GM12878 (cell line): ENCODE data around the gene CRAT. TPM values are rescaled to one million over a fixed set of nuclear protein-coding genes. Genes with fewer than 3 reads are reported as not detected.

Experiments used
- ATAC-seq: fragments of 200-7000 bp; cut with Tn5 transposase; 3 replicates; pipeline ENCODE4 v1.9.1; 2020; ENCODE audit warnings: mild to moderate bottlenecking, moderate library complexity
- BruUV-seq: library from RNA; stranded (reverse); fragments of 400-500 nt; replicated peaks from 2 replicates; lab custom pipeline; 2021; lab: Mats Ljungman, UMichigan
- CTCF ChIA-PET: fragments of 300-600 bp; sonication (Branson Sonifier 250); formaldehyde crosslinking; extraction: SDS; loops from one replicate; lab custom pipeline; 2021; ENCODE audit warnings: inconsistent platforms; lab: Yijun Ruan, JAX
- POLR2A ChIA-PET: fragments of 350-600 bp; formaldehyde crosslinking; extraction: SDS; loops from one replicate; lab custom pipeline; 2021; ENCODE audit warnings: inconsistent platforms; lab: Charles Lee
- RAD21 ChIA-PET: fragments of 300-600 bp; sonication (Branson Sonifier 250); formaldehyde crosslinking; loops from one replicate; lab custom pipeline; 2023; ENCODE audit warnings: antibody characterized with exemption; ENCODE audit not compliant: unreplicated experiment; lab: Charles Lee
- SMC1A ChIA-PET: fragments of 300-600 bp; sonication (Branson Sonifier 250); formaldehyde crosslinking; loops from one replicate; lab custom pipeline; 2023; ENCODE audit not compliant: unreplicated experiment, uncharacterized antibody; lab: Charles Lee
- DNase-seq: peaks from one replicate; pipeline ENCODE4 v3.0.0-alpha.2; 2011; ENCODE audit warnings: low read depth, low spot score
- FAIRE-seq: peaks from 3 replicates; lab custom pipeline; 2011; peaks lifted over from hg19 to GRCh38; lab: Jason Lieb, UNC
- H2AFZ ChIP-seq: 2 replicates; pipeline ENCODE4 v1.6.0; 2011; ENCODE audit warnings: low read depth, low read length, control low read depth; ENCODE audit not compliant: control insufficient read depth
- H3K27ac ChIP-seq: 2 replicates; pipeline ENCODE4 v1.5.1; 2011; ENCODE audit warnings: control low read depth; ENCODE audit not compliant: control insufficient read depth, insufficient read depth
- H3K27me3 ChIP-seq, 2 experiments: replicated peaks in 1 of 2; 2 replicates each; pipeline versions ENCODE4 v1.6.0 to v1.6.1; 2011; ENCODE audit warnings: low read length in 1 of 2; ENCODE audit not compliant: control insufficient read depth in 2 of 2, insufficient read depth in 2 of 2
- H3K36me3 ChIP-seq, 2 experiments: 2 replicates each; pipeline ENCODE4 v1.5.1; 2011; ENCODE audit warnings: low read length in 1 of 2; ENCODE audit not compliant: control insufficient read depth in 2 of 2, insufficient read depth in 2 of 2
- H3K4me1 ChIP-seq: 2 replicates; pipeline ENCODE4 v1.6.1; 2011; ENCODE audit warnings: mild to moderate bottlenecking, low read length, moderate library complexity, mixed read lengths; ENCODE audit not compliant: control insufficient read depth, insufficient read depth
- H3K4me2 ChIP-seq: 2 replicates; pipeline ENCODE4 v1.6.0; 2011; ENCODE audit warnings: control low read depth; ENCODE audit not compliant: control insufficient read depth, insufficient read depth
- H3K4me3 ChIP-seq: fragments of 200-600 bp; sonication (generic); 2 replicates; pipeline ENCODE4 v1.5.1; 2016
- H3K79me2 ChIP-seq: 2 replicates; pipeline ENCODE4 v1.6.0; 2011; ENCODE audit warnings: low read length; ENCODE audit not compliant: control insufficient read depth, insufficient read depth
- H3K9ac ChIP-seq: 2 replicates; pipeline ENCODE4 v1.8.0; 2011; ENCODE audit warnings: low read length, control low read depth, mixed read lengths; ENCODE audit not compliant: control insufficient read depth, insufficient read depth
- H3K9me3 ChIP-seq: replicated peaks from 3 replicates; pipeline ENCODE4 v1.5.1; 2011; ENCODE audit warnings: mild to moderate bottlenecking, low read length; ENCODE audit not compliant: control insufficient read depth, insufficient read depth
- H4K20me1 ChIP-seq: 2 replicates; pipeline ENCODE4 v1.6.0; 2011; ENCODE audit not compliant: control insufficient read depth, insufficient read depth
- CREB1 ChIP-seq: IDR thresholded peaks from 2 replicates; pipeline ENCODE4 v1.6.1; 2012; ENCODE audit warnings: low read depth, mild to moderate bottlenecking, inconsistent platforms
- CUX1 ChIP-seq: IDR thresholded peaks from 2 replicates; pipeline ENCODE4 v1.6.1; 2012; ENCODE audit warnings: improper control_type of control experiment, low read depth, low read length; ENCODE audit not compliant: insufficient replicate concordance
- EGR1 ChIP-seq, 2 experiments: IDR thresholded peaks; 1 replicate in 1 of 2; 2 replicates in 1 of 2; pipeline ENCODE4 v1.6.1; 2011 to 2012; ENCODE audit warnings: low read depth in 2 of 2, low read length in 2 of 2, borderline replicate concordance in 1 of 2, mild to moderate bottlenecking in 1 of 2, moderate library complexity in 1 of 2
- ETV6 ChIP-seq, 2 experiments: fragments of 450-650 bp in 1 of 2; IDR thresholded peaks in 1 of 2; conservative IDR thresholded peaks in 1 of 2; 2 replicates each; pipeline ENCODE4 v1.6.1; 2014; ENCODE audit warnings: antibody characterized with exemption in 1 of 2, borderline replicate concordance in 1 of 2, low read depth in 1 of 2, mild to moderate bottlenecking in 1 of 2, moderate library complexity in 1 of 2
- GATAD2B ChIP-seq: fragments of 450-650 bp; conservative IDR thresholded peaks from 2 replicates; pipeline ENCODE4 v1.6.1; 2017; ENCODE audit warnings: low read depth, mild to moderate bottlenecking, moderate library complexity
- KDM1A ChIP-seq: fragments of 200-600 bp; sonication (generic); IDR thresholded peaks from 2 replicates; pipeline ENCODE4 v1.6.1; 2016; ENCODE audit warnings: borderline replicate concordance
- KLF5 ChIP-seq: fragments of 450-650 bp; IDR thresholded peaks from 2 replicates; pipeline ENCODE4 v1.6.1; 2014; ENCODE audit warnings: mild to moderate bottlenecking; ENCODE audit not compliant: partially characterized antibody
- POLR2AphosphoS5 ChIP-seq: IDR thresholded peaks from 2 replicates; pipeline ENCODE4 v1.6.1; 2011; ENCODE audit warnings: mild to moderate bottlenecking, low read length, inconsistent platforms
- SMC3 ChIP-seq: IDR thresholded peaks from 2 replicates; pipeline ENCODE4 v1.6.1; 2011; ENCODE audit warnings: low read length, improper control_type of control experiment, borderline replicate concordance
- SUZ12 ChIP-seq: fragments of 200-600 bp; sonication (generic); IDR thresholded peaks from one replicate; pipeline ENCODE4 v1.6.1; 2018; ENCODE audit warnings: antibody characterized with exemption, mild to moderate bottlenecking; ENCODE audit not compliant: unreplicated experiment
- TCF7 ChIP-seq: IDR thresholded peaks from 2 replicates; pipeline ENCODE4 v1.6.1; 2014; ENCODE audit warnings: antibody characterized with exemption, borderline replicate concordance
- WGBS: methylation state at CpG from one replicate; pipeline ENCODE4 v1.1.6; 2016; ENCODE audit warnings: low lambda C conversion rate; ENCODE audit not compliant: insufficient replicate concordance, insufficient coverage; ENCODE audit errors: missing lambda C conversion rate; 5-methylcytosine and 5-hydroxymethylcytosine counted together
- in situ Hi-C: fragments of 300-500 bp; cut with MboI; formaldehyde crosslinking; loops from 9 replicates; pipeline ENCODE4 v1.14.3; 2018; ENCODE audit warnings: mixed read lengths
- intact Hi-C: fragments of 100-400 bp; cut with micrococcal nuclease; formaldehyde crosslinking; loops from one replicate; pipeline ENCODE4 v1.14.2; 2022; ENCODE audit not compliant: unreplicated experiment
- polyA plus RNA-seq, 11 experiments: library from polyadenylated mRNA; depleted of rRNA in 4 of 11; unstranded in 6 of 11; stranded (reverse) in 5 of 11; fragments of >200 nt; fragmentation: Nextera tagmentation in 4 of 11; fragmentation: Illumina TruSeq in 1 of 11; extraction: Ambion mirVana in 4 of 11; extraction: Trizol in 1 of 11; gene quantifications; 1 replicate in 1 of 11; 2 replicates in 10 of 11; pipeline versions ENCODE4 v1.2.1 to v1.2.3, GENCODE V29; 2011 to 2016; ENCODE audit warnings: inconsistent platforms in 2 of 11, missing spikeins in 2 of 11, low read depth in 1 of 11
- total RNA-seq, 4 experiments: library from RNA; depleted of rRNA in 3 of 4; stranded (reverse); fragments of >200 nt in 3 of 4; fragmentation: Illumina TruSeq in 1 of 4; extraction: Trizol in 1 of 4; gene quantifications; 2 replicates each; pipeline versions ENCODE4 v1.2.1 to v1.2.3, GENCODE V29; 2013 to 2021
- TF ChIP-seq, protein P1 (sequence below): fragments of 450-650 bp; IDR thresholded peaks from 2 replicates; pipeline ENCODE4 v1.6.1; 2017; ENCODE audit warnings: borderline replicate concordance

CRAT gene
- total and polyA plus RNA-seq, 10 of the 15 experiments (the other 5 are each of a cell fraction or from before 2014, with no cell fraction given) = 0.10 to 3.4 (median 1.8) TPM

DNA sequence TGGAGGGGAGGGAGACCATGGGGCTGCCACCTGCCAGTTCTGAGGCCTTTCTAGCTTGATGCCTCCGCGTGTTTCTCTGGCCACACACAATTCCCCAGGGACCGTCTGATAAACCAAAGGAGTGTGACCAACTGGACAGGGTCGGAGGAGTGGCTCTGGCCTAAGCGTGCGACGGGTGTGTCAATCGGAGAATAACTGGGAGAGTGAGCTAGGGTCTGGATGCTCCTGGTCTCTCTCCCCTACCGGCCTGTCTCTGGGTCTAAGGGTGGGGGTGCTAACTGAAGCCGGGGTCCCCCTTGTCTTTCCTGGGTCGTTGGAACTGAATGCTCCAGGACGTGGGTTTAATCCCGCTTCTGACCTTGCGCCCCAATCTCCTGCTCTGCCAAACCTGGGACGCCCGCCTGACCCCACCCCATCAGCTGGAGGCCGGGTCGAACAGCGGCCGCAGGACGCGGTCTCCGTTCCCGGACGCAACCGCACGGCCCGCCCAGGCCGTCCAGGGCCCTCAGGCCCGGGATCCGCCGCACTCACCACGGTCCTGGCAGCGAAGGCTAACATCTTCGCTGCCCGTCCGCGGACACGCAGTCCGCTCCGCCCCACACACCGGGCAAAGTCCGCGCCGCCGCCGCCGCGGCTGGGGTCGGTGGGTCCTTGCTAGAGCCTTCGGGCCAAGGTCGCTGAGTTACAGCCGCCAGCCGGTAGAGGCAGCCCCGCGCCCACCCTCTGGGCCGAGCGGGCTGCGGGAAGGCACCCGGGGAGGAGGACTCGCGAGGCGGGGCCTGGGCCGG lies 447 bp downstream of the CRAT start (continued):
- TF ChIP-seq EGR1 (IDR thresholded peaks at IDR 0.05; ENCODE audit: borderline replicate concordance in 1 of 2, low read depth in 2 of 2, low read length in 2 of 2) = no peak

DNA sequence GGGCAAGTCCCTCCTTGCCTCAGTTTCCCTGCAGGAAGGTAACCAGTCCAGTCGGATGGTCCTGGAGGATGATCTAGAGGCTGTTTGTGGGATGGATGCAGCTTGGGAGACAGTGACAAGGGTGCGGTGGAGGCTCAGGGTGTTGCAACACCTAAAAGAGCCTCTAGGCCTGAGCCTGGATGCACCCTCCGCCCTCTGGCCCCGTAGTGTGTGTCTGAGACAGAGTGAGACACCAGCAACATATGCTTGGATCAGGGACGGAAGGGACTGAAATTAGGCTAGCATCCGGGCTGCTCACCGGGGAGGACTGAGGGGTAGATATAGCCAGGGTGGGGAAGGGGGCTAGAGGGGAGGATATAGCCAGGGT lies 1.1 kb downstream of the CRAT start:
- H3K4me1 ChIP-seq = peaks cover 4% of the 10 kb centered on the region
- ChIA-PET RAD21 (no interaction called here), SMC1A (no interaction called here), CTCF (no interaction called here), POLR2A (interaction anchor here (0.5 kb wide), 1 partner anchor 486 kb away, joined by 3 read pairs; no protein-coding TSS in a partner anchor)
- WGBS = 79% methylated on average over 7 of the region's 7 CpGs
- in situ Hi-C loops = no loop called here
- ATAC-seq (no peak), DNase-seq (no peak), FAIRE-seq (no peak)
- H3K27ac ChIP-seq = no peak overlapping the region
- no peak overlapping the region for H3K9ac ChIP-seq
- BruUV-seq = no TSS peak
- no peaks in the 10 kb centered on the region for H3K36me3 ChIP-seq
- intact Hi-C loops = no loop called here
- peaks cover 18% of the 10 kb centered on the region for H3K79me2 ChIP-seq
- TF ChIP-seq ETV6 (conservative IDR thresholded peaks at IDR 0.05 in 1 of 2, IDR thresholded peaks at IDR 0.05 in 1 of 2; ENCODE audit: borderline replicate concordance in 1 of 2, low read depth in 1 of 2) (no peak), SMC3 (no peak), CREB1 (no peak), POLR2AphosphoS5 (no peak), KLF5 (no peak), TCF7 (no peak), GATAD2B (no peak), KDM1A (no peak), CUX1 (no peak), SUZ12 (no peak)
- TF ChIP-seq, protein P1, sequence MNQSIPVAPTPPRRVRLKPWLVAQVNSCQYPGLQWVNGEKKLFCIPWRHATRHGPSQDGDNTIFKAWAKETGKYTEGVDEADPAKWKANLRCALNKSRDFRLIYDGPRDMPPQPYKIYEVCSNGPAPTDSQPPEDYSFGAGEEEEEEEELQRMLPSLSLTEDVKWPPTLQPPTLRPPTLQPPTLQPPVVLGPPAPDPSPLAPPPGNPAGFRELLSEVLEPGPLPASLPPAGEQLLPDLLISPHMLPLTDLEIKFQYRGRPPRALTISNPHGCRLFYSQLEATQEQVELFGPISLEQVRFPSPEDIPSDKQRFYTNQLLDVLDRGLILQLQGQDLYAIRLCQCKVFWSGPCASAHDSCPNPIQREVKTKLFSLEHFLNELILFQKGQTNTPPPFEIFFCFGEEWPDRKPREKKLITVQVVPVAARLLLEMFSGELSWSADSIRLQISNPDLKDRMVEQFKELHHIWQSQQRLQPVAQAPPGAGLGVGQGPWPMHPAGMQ = no peak
- H2AFZ ChIP-seq = no peak overlapping the region
- H3K27me3 ChIP-seq = no peaks in the 10 kb centered on the region; a peak in 1 of 4 replicates
- H3K4me3 ChIP-seq = no peak overlapping the region
- no peaks in the 10 kb centered on the region; the same call in 2 of the 3 replicates for H3K9me3 ChIP-seq
- no peaks in the 10 kb centered on the region for H4K20me1 ChIP-seq
- no peak overlapping the region for H3K4me2 ChIP-seq
